Measurements from ENCODE around the gene SCFD1.

SCFD1 gene

DNA sequence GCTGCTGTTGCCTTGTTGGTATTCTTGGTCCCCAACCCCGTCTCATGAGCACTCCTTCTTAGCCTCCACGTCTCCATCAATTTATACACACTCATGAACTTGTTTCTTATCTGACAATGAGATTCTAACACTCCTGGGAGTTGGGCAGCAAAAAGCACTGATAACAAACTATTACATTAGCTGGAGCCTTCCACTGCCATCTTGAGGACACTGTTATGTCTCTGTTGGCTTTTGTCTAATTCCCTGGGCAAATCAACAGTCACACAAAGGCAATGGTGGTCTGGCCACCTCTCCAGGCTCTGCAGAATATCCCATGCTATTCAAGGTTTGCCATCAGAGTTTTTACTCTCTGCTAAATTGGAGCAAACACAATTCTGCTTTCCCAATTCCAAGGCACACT, 134.5 kb downstream of the SCFD1 start:
- DNase-seq (ENCODE audit: low read depth, low spot score) = no peak

DNA sequence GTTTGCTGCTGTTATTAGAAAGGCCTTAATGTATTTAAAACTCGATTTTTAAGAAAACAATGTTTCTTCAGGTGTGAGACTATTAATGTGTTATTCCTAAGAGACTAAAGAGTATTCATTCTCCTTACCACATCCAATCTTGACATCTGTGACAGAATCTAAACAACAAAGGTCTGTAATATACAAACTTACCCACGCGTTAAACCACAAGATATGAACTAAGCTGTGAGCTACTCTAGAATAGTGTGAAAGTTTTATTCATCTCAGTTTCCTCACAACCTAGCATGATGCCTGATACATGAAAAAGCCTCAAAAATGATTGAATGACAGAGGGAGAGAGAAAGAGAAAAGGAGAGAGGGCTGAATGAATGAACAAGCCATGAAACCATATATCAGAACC, 135.0 kb downstream of the SCFD1 start:
- no peak for DNase-seq (ENCODE audit: low read depth, low spot score)

DNA sequence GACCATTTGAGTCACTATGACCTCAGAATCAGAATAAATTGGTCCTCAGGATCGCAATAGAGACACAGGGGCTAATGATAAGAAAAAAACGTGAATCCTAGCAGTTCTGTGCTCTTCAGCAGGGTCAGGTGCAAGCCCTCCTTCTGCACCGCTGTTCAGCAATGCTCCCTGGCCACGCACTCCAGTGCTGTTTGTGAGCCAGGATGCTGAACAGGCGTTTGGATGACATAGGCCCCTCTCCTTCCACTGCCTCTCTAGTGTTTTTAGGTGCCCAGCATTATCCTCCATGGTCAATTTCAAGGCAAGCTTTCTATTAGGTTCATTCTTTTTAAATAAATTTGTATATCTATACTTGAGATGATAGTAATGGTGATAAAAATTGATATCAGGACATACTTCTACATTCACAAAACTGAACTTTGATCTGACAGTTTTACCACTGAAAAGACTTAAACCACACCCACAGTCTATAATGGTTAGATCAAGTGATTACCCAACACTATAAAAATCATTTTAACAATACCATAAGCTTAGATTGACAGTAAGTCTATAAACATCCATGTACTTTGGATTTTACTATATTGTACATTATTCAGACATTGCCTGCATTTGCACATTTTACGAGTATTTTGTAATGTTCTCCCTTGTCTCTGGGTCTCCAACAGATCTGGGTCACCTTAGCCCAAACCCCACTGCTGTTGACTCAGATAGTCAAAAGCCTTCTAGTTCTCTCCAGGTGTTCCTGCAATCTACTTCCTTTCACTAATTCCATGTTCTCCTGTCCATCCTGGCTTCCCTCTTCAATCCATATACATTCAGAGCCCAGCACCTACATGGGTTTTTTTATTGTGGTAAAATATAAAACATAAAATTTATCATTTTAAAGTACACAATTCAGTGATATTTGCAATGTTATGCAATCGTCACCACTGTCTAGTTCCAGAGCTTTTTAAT, 137.3 kb downstream of the SCFD1 start:
- DNase-seq (ENCODE audit: low read depth, low spot score) = no peak

DNA sequence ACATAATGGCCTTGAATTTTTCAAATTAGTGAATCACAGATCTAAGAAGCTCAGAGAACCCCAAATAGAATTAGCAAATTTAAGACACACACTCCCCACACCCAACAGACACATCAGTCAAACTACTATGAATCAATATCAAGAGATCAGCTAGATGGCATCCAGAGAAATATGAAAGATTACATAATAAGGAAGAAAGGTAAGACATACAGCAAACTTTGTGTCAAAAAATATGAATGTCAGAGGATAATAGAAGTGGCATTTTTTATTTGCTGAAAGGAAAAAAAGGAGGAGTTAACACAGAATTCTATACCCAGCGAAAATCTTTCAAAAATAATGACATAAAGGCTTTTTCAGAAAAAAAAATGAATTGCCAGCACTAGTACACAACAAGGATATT, 141.8 kb downstream of the SCFD1 start:
- DNase-seq (ENCODE audit: low read depth, low spot score) = no peak

DNA sequence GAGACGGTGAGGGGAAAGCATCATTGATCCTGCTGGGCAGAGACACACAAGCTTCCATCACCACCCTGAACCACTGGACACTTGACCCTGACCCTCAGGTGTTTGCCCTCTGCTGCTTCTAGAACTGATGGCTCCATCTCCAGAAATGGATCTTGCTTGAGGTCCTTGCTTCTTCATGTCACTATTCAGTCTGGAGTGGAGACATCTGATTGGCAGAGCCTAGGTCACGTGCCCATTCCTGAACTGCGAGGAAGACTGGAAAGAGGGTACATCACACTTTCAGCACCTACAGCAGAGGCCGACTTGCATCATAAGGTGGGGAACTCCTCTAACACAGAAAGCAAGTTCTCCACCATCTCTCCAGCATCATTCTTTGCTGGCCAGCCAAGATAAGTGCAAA, 145.5 kb downstream of the SCFD1 start:
- DNase-seq (ENCODE audit: low read depth, low spot score) = no peak

DNA sequence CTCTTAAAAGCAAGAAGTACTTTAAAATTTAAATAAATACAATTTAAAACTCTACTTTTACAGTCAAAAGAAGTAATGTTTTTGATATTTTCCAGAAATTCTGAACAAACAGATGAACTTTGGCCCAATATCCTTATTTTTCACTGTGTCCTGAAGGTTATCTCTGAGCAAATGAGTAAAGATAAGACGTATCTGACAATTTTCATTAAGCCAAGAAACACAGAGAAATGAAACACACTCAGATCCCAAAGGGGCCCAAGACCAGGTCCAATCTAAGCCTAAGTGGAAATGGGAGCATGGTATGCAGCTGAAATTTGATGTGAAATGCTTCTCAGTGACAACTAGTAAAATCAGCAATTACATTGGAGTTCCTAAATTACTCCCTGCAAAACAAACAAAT, 146.7 kb downstream of the SCFD1 start:
- DNase-seq (ENCODE audit: low read depth, low spot score) = no peak

DNA sequence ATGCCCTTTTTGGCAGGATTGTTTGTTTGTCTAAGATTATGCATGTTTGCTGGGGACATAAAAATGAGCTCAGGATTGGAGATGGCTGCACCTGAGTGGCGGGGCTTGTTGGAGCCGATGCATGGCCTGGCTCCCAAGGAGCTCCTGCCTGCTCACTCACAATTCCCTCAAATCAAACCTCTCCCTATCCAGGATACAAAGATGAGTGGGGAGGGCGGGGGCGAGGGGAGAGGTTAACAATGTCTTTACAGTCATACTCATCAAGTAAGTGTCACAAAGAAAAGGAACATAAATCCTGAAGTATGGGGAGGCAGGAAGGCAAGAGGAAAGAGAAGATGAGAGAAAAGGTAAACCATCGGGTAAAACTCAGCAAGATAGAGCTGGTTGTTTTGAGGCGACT, 148.3 kb downstream of the SCFD1 start:
- no peak for DNase-seq (ENCODE audit: low read depth, low spot score)

DNA sequence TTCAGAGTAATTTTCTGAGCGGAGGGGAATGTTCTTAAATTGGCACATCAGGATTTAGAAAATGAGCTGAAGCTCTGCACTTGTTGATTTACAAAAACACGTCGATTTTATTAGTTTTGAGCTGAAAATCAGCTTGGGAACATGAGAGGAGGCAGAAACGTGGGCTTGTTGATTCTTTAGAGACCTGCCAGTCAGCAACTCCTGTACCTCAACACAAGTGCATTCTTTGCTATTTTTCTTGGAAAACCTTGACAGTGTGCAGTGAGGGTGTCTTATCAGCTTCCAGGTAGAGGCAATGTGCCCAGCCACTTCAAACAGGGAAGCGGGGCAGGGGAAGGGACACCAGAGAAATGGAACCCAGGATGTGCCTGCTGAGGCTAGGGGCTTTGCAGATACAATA, 149.5 kb downstream of the SCFD1 start:
- no peak for DNase-seq (ENCODE audit: low read depth, low spot score)

DNA sequence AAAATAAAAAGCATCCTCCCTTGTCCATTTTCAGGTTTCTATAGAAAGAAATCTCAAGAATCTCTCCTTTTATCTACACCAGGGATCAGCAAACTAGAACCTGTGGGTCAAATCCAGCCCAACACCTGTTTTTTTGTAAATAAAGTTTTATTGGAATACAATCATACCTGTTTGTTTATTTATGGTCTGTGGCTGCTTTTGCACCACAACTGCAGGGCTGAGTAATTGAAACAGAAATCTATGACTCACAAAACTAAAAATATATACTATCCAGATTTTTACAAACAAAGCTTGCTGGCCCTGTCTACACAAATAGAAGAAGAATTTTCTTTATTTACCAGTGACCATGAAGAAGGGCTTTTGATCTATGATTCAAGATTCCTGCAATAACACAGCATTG, 157.1 kb downstream of the SCFD1 start:
- no peak for DNase-seq (ENCODE audit: low read depth, low spot score)

Measured in brain pericyte (primary cell).